K562 (cell line): ENCODE measurements around the gene SPAG9. TPM values are rescaled to one million over a fixed set of nuclear protein-coding genes. Genes with fewer than 3 reads are reported as not detected.
A peak's percentile ranks its signal among the peaks of the same experiment; 100 is the strongest.

Source experiments
- CBX5 ChIP-seq: IDR thresholded peaks from 2 replicates; pipeline ENCODE4 v1.6.1; 2014; ENCODE audit warnings: low read depth, borderline replicate concordance
- ERF ChIP-seq: fragments of 450-650 bp; formaldehyde crosslinking; IDR thresholded peaks from 2 replicates; pipeline ENCODE4 v1.4.0; 2020; ENCODE audit warnings: mild to moderate bottlenecking, mixed read lengths
- HDAC8 ChIP-seq: fragments of 450-650 bp; IDR thresholded peaks from 2 replicates; pipeline ENCODE4 v1.6.1; 2016; ENCODE audit warnings: mild to moderate bottlenecking, missing genetic modification characterization, moderate library complexity, missing compliant biosample characterization
- HMG20A ChIP-seq: fragments of 450-650 bp; formaldehyde crosslinking; conservative IDR thresholded peaks from 2 replicates; pipeline ENCODE4 v1.4.0; 2020; ENCODE audit warnings: mild to moderate bottlenecking, mixed read lengths
- MTF1 ChIP-seq: fragments of 250-450 bp; sonication (Bioruptor Pico); IDR thresholded peaks from 2 replicates; pipeline ENCODE4 v1.9.0; 2021; ENCODE audit warnings: moderate library complexity, mild to moderate bottlenecking, inconsistent platforms, borderline replicate concordance
- NBN ChIP-seq: fragments of 450-650 bp; IDR thresholded peaks from 2 replicates; pipeline ENCODE4 v1.6.1; 2016; ENCODE audit warnings: low read depth, mild to moderate bottlenecking
- POLR2AphosphoS2 ChIP-seq: IDR thresholded peaks from 2 replicates; pipeline ENCODE4 v1.6.1; 2012; ENCODE audit warnings: low read length, improper control_type of control experiment
- POLR2H ChIP-seq: IDR thresholded peaks from 2 replicates; pipeline ENCODE4 v1.6.1; 2016; ENCODE audit warnings: missing genetic modification characterization, low read depth, mild to moderate bottlenecking, control low read depth, missing compliant biosample characterization, moderate library complexity
- PURB ChIP-seq: sonication (generic); formaldehyde crosslinking; IDR thresholded peaks from 2 replicates; pipeline ENCODE4 v1.9.0; 2021; ENCODE audit warnings: low read depth, mild to moderate bottlenecking, missing genetic modification reagents
- SRF ChIP-seq, 2 experiments: fragments of 250-450, 450-650 bp in 1 of 2; sonication (Bioruptor Pico) in 1 of 2; sonication (generic) in 1 of 2; formaldehyde crosslinking; IDR thresholded peaks; 2 replicates each; pipeline versions ENCODE4 v1.5.0 to v1.5.1; 2020 to 2022; ENCODE audit warnings: mild to moderate bottlenecking in 1 of 2, missing genetic modification reagents in 1 of 2
- SRSF7 ChIP-seq: fragments of 200-400 bp; formaldehyde crosslinking; optimal IDR thresholded peaks from 2 replicates; pipeline ENCODE3; 2017; ENCODE audit warnings: mild to moderate bottlenecking, low read depth, low read length
- YY1 ChIP-seq, 3 experiments: IDR thresholded peaks; 2 replicates each; pipeline ENCODE4 v1.6.1; 2011; ENCODE audit warnings: low read length in 2 of 3, mild to moderate bottlenecking in 2 of 3, moderate library complexity in 2 of 3, borderline replicate concordance in 1 of 3, control low read depth in 1 of 3, low read depth in 1 of 3; ENCODE audit not compliant: insufficient read depth in 3 of 3, insufficient replicate concordance in 2 of 3, control insufficient read depth in 1 of 3, insufficient read length in 1 of 3; ENCODE audit errors: extremely low read depth in 1 of 3
- ZNF695 ChIP-seq: fragments of 450-650 bp; formaldehyde crosslinking; IDR thresholded peaks from 2 replicates; pipeline ENCODE4 v1.4.0; 2020; ENCODE audit warnings: mild to moderate bottlenecking, moderate library complexity
- polyA plus RNA-seq, 8 experiments: library from polyadenylated mRNA; depleted of rRNA in 4 of 8; stranded (reverse) in 5 of 8; unstranded in 3 of 8; fragments of >200 nt; fragmentation: Nextera tagmentation in 2 of 8; fragmentation: Illumina TruSeq in 1 of 8; extraction: Ambion mirVana in 2 of 8; extraction: Trizol in 1 of 8; gene quantifications; 2 replicates each; pipeline versions ENCODE4 v1.2.1 to v1.2.3, GENCODE V29; 2011 to 2014; ENCODE audit warnings: inconsistent platforms in 1 of 8, missing spikeins in 1 of 8
- total RNA-seq, 7 experiments: library from RNA; depleted of rRNA in 6 of 7; stranded (reverse); fragments of >200 nt in 6 of 7; fragmentation: Illumina TruSeq in 2 of 7; extraction: Trizol in 2 of 7; gene quantifications; 2 replicates each; pipeline versions ENCODE4 v1.2.1 to v1.2.3, GENCODE V29; 2011 to 2021; ENCODE audit warnings: low replicate concordance in 1 of 7
- TF ChIP-seq, protein P1 (sequence below), 2 experiments: IDR thresholded peaks; 2 replicates each; pipeline ENCODE4 v1.6.1; 2012; ENCODE audit warnings: improper control_type of control experiment in 2 of 2, low read depth in 2 of 2, low read length in 2 of 2, borderline replicate concordance in 1 of 2

SPAG9 gene
- total and polyA plus RNA-seq, 9 of the 15 experiments (the other 6 are each of a cell fraction or from before 2014, with no cell fraction given): 12.2 to 99.2 (median 58.2) TPM

DNA sequence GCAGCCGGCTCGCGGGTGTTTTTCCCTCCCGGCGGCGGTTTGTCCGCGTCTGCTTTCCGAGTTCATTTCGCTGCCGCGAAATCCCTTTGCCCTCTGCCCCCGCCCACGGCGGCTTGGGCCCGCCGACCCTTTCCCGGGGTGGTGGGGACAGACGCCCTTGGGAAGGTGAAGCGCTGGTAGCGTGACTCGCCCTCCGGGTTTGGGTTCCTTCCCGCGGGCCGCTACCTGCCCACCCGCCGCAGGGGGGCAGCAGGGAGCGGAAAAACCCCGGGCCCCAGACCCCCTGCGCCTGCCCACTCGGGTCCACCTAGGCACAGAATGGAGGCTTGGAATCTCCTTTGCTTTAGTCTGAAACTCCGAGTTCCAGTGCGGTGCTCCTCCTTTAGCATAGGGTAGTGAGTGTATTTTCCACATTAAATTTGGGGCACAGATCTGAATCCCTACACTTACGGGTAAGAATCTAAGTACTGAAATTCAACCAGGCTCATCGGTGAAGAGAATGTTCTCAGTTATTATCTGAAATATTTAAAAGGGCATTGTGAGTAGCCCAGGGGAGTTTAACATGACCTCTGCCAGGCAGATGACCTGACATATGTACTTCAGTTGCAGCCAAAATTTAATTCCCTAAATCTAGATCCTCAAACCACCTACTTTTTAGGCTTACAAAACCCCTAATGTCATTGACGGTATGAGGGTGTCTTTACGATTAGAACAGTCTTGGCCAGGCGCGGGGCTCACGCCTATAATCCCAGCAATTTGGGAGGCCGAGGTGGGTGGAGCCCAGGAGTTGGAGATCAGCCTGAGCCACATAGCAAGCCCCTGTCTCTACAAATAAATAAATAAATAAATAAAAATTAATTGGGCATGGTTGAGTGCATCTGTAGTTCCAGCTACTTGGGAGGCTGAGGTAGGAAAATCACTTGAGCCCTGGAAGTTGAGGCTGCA is 46.6 kb upstream of the SPAG9 start (continued):
- TF ChIP-seq SRF (CRISPR knock-in tag; IDR thresholded peaks at IDR 0.05) (peak in 1 of 2 experiments; percentile 55; a peak in 1 of 4 replicates), SRSF7 (no peak), MTF1 (no peak), CBX5 (no peak), POLR2H (no peak), YY1 (IDR thresholded peaks at IDR 0.05; ENCODE audit: borderline replicate concordance in 1 of 3, control insufficient read depth in 1 of 3, extremely low read depth in 1 of 3, insufficient read depth in 3 of 3, insufficient read length in 1 of 3, insufficient replicate concordance in 2 of 3, low read depth in 1 of 3, low read length in 2 of 3) (no peak), HDAC8 (no peak), ZNF695 (CRISPR knock-in tag) (no peak), NBN (peak; percentile 25; the same call in 1 of the 2 replicates), PURB (no peak), ERF (CRISPR knock-in tag) (0 out of 2 replicates have a peak, but pooled peaks have one; percentile 12), POLR2AphosphoS2 (no peak), HMG20A (CRISPR knock-in tag) (no peak)
- TF ChIP-seq, protein P1, sequence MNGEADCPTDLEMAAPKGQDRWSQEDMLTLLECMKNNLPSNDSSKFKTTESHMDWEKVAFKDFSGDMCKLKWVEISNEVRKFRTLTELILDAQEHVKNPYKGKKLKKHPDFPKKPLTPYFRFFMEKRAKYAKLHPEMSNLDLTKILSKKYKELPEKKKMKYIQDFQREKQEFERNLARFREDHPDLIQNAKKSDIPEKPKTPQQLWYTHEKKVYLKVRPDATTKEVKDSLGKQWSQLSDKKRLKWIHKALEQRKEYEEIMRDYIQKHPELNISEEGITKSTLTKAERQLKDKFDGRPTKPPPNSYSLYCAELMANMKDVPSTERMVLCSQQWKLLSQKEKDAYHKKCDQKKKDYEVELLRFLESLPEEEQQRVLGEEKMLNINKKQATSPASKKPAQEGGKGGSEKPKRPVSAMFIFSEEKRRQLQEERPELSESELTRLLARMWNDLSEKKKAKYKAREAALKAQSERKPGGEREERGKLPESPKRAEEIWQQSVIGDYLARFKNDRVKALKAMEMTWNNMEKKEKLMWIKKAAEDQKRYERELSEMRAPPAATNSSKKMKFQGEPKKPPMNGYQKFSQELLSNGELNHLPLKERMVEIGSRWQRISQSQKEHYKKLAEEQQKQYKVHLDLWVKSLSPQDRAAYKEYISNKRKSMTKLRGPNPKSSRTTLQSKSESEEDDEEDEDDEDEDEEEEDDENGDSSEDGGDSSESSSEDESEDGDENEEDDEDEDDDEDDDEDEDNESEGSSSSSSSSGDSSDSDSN (IDR thresholded peaks at IDR 0.05; ENCODE audit: borderline replicate concordance in 1 of 2, low read depth in 2 of 2, low read length in 2 of 2): no peak
